Epithelial cell of esophagus (primary cell): ENCODE measurements around the gene OGDH.

Source experiments
- DNase-seq: peaks from one replicate; pipeline ENCODE4 v3.0.0; 2010; ENCODE audit warnings: low read depth
- H3K4me3 ChIP-seq: 2 replicates; pipeline ENCODE4 v1.5.1; 2011; ENCODE audit warnings: mild to moderate bottlenecking, low read length, control low read depth
- CTCF ChIP-seq: IDR thresholded peaks from 2 replicates; pipeline ENCODE4 v1.5.1; 2011; ENCODE audit warnings: low read depth, mild to moderate bottlenecking, low read length, control low read depth, inconsistent platforms; ENCODE audit not compliant: insufficient read depth; ENCODE audit errors: missing control alignments

The OGDH gene

GRCh38 chr7:44609829-44610228, 3.4 kb downstream of the OGDH start:
- no peak for TF ChIP-seq CTCF
- H3K4me3 ChIP-seq = no peak overlapping the region
- no peak for DNase-seq

GRCh38 chr7:44615149-44615611, 8.8 kb downstream of the OGDH start:
- TF ChIP-seq CTCF = no peak
- H3K4me3 ChIP-seq = no peak overlapping the region
- peak; percentile 63 for DNase-seq

DNA sequence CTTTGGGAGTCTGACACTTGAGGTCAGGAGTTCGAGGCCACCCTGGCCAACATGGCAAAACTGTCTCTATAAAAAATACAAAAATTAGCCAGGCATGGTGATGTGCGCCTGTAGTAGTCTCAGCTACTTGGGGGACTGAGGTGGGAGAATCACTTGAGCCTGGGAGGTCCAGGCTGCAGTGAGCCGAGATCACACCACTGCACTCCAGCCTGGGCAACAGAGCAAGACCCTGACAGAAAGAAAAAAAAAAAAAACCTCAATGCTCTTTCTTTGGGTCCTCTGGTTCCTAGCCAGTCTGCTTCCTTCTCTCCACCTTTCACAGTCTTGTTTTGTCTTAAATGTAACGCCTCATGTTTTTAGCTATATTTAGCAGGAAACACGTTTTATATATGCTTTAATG, 9.4 kb downstream of the OGDH start:
- no peak overlapping the region for H3K4me3 ChIP-seq
- TF ChIP-seq CTCF = no peak
- DNase-seq = no peak

GRCh38 chr7:44616545-44616944, 10.1 kb downstream of the OGDH start:
- no peak overlapping the region for H3K4me3 ChIP-seq
- no peak for DNase-seq
- TF ChIP-seq CTCF = no peak

DNA sequence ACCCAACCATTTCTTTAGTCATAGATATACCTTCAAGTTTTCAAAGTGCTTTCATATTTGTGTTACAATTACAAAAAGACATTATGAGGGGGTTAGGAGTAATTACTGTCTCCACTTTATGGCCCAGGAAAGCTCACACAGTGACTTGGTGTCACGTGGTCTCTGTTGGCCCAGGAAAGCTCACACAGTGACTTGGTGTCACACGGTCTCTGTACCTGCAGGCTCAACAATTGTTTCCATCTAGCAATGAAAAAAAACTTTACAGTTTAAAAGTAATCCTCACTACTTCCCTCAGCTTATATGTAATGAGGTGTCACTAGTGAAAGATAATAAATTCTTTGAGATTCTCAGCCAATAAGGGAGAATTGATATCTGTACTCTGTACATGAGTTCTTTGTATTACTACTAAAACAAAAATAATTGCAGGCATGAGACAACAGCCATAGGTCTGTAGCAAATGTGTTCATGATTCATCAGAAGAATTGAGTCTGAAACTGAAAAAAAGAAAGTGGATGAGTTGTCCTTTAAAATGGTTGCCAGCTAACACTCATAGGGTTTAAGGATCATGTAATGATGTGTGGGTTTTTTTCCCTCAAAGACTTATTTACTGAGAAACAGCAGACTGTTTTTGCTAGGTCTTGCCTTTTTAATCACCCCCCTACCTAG, 10.9 kb downstream of the OGDH start:
- peak; percentile 72 for DNase-seq
- H3K4me3 ChIP-seq = no peak overlapping the region

GRCh38 chr7:44618045-44618444, 11.6 kb downstream of the OGDH start:
- H3K4me3 ChIP-seq = no peak overlapping the region
- no peak for DNase-seq
- TF ChIP-seq CTCF = no peak

More for the DNA sequence above, 10.9 kb downstream of the OGDH start:
- TF ChIP-seq CTCF = no peak

DNA sequence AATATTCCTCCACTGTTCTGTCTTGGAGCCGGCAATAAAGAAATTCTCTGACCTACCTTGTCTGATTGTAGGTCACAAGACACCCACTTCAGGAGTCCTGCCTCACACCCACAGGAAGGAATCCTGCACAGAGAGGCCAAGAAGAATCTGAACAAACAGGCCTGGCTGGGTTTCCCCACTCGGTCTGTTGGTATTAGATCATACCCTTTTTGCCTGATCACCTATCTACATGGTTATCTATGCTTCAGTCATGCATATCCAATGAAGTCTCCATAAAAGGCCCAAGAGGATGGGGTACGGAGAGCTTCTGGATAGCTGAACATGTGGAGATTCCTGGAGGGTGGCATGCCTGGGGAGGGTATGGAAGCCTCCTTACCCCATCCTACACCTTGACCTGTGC, 12.3 kb downstream of the OGDH start:
- TF ChIP-seq CTCF = no peak
- peak; percentile 95 for DNase-seq
- peak overlapping the region; percentile 10 for H3K4me3 ChIP-seq
